ENCODE measurements around the gene TMEM45A.

The TMEM45A gene

GRCh38 chr3:100463646-100464155 is 28.7 kb upstream of the TMEM45A start:
- Histone ChIP-seq H3K4me3 (replicated peaks; ENCODE audit: low read depth, low read length) (no peak overlapping the region), H3K36me3 (ENCODE audit: control insufficient read depth, insufficient read depth, low read length) (no peaks in the 10 kb centered on the region), H3K27me3 (replicated peaks; ENCODE audit: control insufficient read depth, insufficient read depth, low read length) (no peaks in the 10 kb centered on the region)
- no peak for DNase-seq (ENCODE audit: extremely low read depth, insufficient read length)
- no peak for TF ChIP-seq CTCF (IDR thresholded peaks at IDR 0.05; ENCODE audit: insufficient read depth, low read length, poor library complexity, severe bottlenecking)

- DNase-seq (ENCODE audit: extremely low read depth, insufficient read length), result peak; percentile 13
- no peak for TF ChIP-seq CTCF (IDR thresholded peaks at IDR 0.05; ENCODE audit: insufficient read depth, low read length, poor library complexity, severe bottlenecking)
- H3K4me3 ChIP-seq (replicated peaks; ENCODE audit: low read depth, low read length), result no peak overlapping the region
These were observed 26.3 kb upstream of the TMEM45A start for GRCh38 chr3:100465892-100466777.

GRCh38 chr3:100467133-100467532 is 25.3 kb upstream of the TMEM45A start:
- TF ChIP-seq CTCF (IDR thresholded peaks at IDR 0.05; ENCODE audit: insufficient read depth, low read length, poor library complexity, severe bottlenecking), result no peak
- no peak overlapping the region for H3K4me3 ChIP-seq (replicated peaks; ENCODE audit: low read depth, low read length)
- no peaks in the 10 kb centered on the region for H3K27me3 ChIP-seq (replicated peaks; ENCODE audit: control insufficient read depth, insufficient read depth, low read length)
- no peaks in the 10 kb centered on the region for H3K36me3 ChIP-seq (ENCODE audit: control insufficient read depth, insufficient read depth, low read length)
- no peak for DNase-seq (ENCODE audit: extremely low read depth, insufficient read length)

More at GRCh38 chr3:100465892-100466777, 26.3 kb upstream of the TMEM45A start:
- H3K27me3 ChIP-seq (replicated peaks; ENCODE audit: control insufficient read depth, insufficient read depth, low read length), result no peaks in the 10 kb centered on the region
- no peaks in the 10 kb centered on the region for H3K36me3 ChIP-seq (ENCODE audit: control insufficient read depth, insufficient read depth, low read length)

GRCh38 chr3:100468676-100469075 is 23.7 kb upstream of the TMEM45A start:
- TF ChIP-seq CTCF (IDR thresholded peaks at IDR 0.05; ENCODE audit: insufficient read depth, low read length, poor library complexity, severe bottlenecking), result no peak
- Histone ChIP-seq H3K27me3 (replicated peaks; ENCODE audit: control insufficient read depth, insufficient read depth, low read length) (no peaks in the 10 kb centered on the region), H3K4me3 (replicated peaks; ENCODE audit: low read depth, low read length) (no peak overlapping the region), H3K36me3 (ENCODE audit: control insufficient read depth, insufficient read depth, low read length) (no peaks in the 10 kb centered on the region)
- no peak for DNase-seq (ENCODE audit: extremely low read depth, insufficient read length)

GRCh38 chr3:100470951-100471350 is 21.5 kb upstream of the TMEM45A start:
- Histone ChIP-seq H3K4me3 (replicated peaks; ENCODE audit: low read depth, low read length) (no peak overlapping the region), H3K36me3 (ENCODE audit: control insufficient read depth, insufficient read depth, low read length) (no peaks in the 10 kb centered on the region), H3K27me3 (replicated peaks; ENCODE audit: control insufficient read depth, insufficient read depth, low read length) (no peaks in the 10 kb centered on the region)
- TF ChIP-seq CTCF (IDR thresholded peaks at IDR 0.05; ENCODE audit: insufficient read depth, low read length, poor library complexity, severe bottlenecking), result no peak
- no peak for DNase-seq (ENCODE audit: extremely low read depth, insufficient read length)

All from GM06990 (cell line).